Common myeloid progenitor, CD34-positive (primary cell): ENCODE data around the gene IGSF3.
"Not testable (repeated sequence)": the region's sequence is repeated elsewhere in the genome, so short reads cannot be mapped to it uniquely, and the experiment has no call there.

Source experiments
- CTCF ChIA-PET: fragments of 350-600 bp; sonication (Branson Sonifier 250); formaldehyde crosslinking; loops from one replicate; lab custom pipeline; 2021; ENCODE audit warnings: antibody characterized with exemption; lab: Charles Lee
- POLR2A ChIA-PET: fragments of 350-600 bp; sonication (Branson Sonifier 250); formaldehyde crosslinking; loops from one replicate; lab custom pipeline; 2021; ENCODE audit warnings: antibody characterized with exemption; lab: Charles Lee
- DNase-seq, 3 donors: peaks; one replicate each; pipeline versions ENCODE4 v3.0.0 to v3.0.0-alpha.2; 2013
- H3K27ac ChIP-seq, 2 experiments: 1 replicate in 1 of 2; 2 replicates in 1 of 2; pipeline ENCODE4 v1.7.0; 2013; ENCODE audit warnings: inconsistent platforms in 2 of 2, low read length in 2 of 2, mild to moderate bottlenecking in 2 of 2, low read depth in 1 of 2, moderate library complexity in 1 of 2; ENCODE audit not compliant: severe bottlenecking in 2 of 2, insufficient read depth in 1 of 2, poor library complexity in 1 of 2
- H3K27me3 ChIP-seq, 5 experiments: replicated peaks in 2 of 5; 1 replicate in 3 of 5; 2 replicates in 2 of 5; pipeline versions ENCODE4 v1.6.1 to v1.7.0; 2013; ENCODE audit warnings: low read length in 4 of 5, mild to moderate bottlenecking in 2 of 5, moderate library complexity in 2 of 5, inconsistent platforms in 1 of 5; ENCODE audit not compliant: insufficient read depth in 5 of 5, control insufficient read depth in 4 of 5
- H3K36me3 ChIP-seq, 4 experiments: 1 replicate in 2 of 4; 2 replicates in 2 of 4; pipeline versions ENCODE4 v1.6.1 to v1.7.0; 2013; ENCODE audit warnings: low read length in 3 of 4, control low read depth in 1 of 4, mild to moderate bottlenecking in 1 of 4; ENCODE audit not compliant: control insufficient read depth in 4 of 4, insufficient read depth in 4 of 4
- H3K4me1 ChIP-seq, 4 experiments: 1 replicate in 3 of 4; 2 replicates in 1 of 4; pipeline versions ENCODE4 v1.6.1 to v1.7.1; 2013; ENCODE audit warnings: low read length in 3 of 4, mild to moderate bottlenecking in 3 of 4, control low read depth in 1 of 4, inconsistent platforms in 1 of 4, moderate library complexity in 1 of 4; ENCODE audit not compliant: control insufficient read depth in 4 of 4, insufficient read depth in 4 of 4; ENCODE audit errors: control extremely low read depth in 1 of 4
- H3K4me3 ChIP-seq, 7 experiments: 1 replicate in 4 of 7; 2 replicates in 3 of 7; pipeline versions ENCODE4 v1.5.1 to v1.7.0; 2013; ENCODE audit warnings: mild to moderate bottlenecking in 7 of 7, low read length in 6 of 7, moderate library complexity in 6 of 7, inconsistent platforms in 2 of 7, low read depth in 2 of 7, control low read depth in 1 of 7; ENCODE audit not compliant: insufficient read depth in 4 of 7, control insufficient read depth in 1 of 7; ENCODE audit errors: extremely low read depth in 1 of 7
- H3K9me3 ChIP-seq, 5 experiments: 1 replicate in 4 of 5; 2 replicates in 1 of 5; pipeline versions ENCODE4 v1.6.1 to v1.7.1; 2013; ENCODE audit warnings: low read length in 4 of 5, mild to moderate bottlenecking in 2 of 5, inconsistent platforms in 1 of 5, low read depth in 1 of 5, moderate library complexity in 1 of 5; ENCODE audit not compliant: control insufficient read depth in 4 of 5, insufficient read depth in 2 of 5; ENCODE audit errors: control extremely low read depth in 1 of 5
- WGBS: methylation state at CpG from one replicate; pipeline ENCODE4 v1.1.5; 2013; ENCODE audit not compliant: insufficient coverage; 5-methylcytosine and 5-hydroxymethylcytosine counted together

IGSF3 gene

GRCh38 chr1:116664978-116665371 is 2.6 kb downstream of the IGSF3 start:
- WGBS, result 95% methylated on average over 4 of the region's 4 CpGs
- POLR2A ChIA-PET, result no interaction called here
- CTCF ChIA-PET, result interaction anchor here (0.8 kb wide), 1 partner anchor 196 kb away, joined by 3 read pairs; no protein-coding TSS in a partner anchor
- no peaks in the 10 kb centered on the region for H3K9me3 ChIP-seq
- no peaks in the 10 kb centered on the region for H3K36me3 ChIP-seq
- peaks cover 13 to 74% (median 37%) of the 10 kb centered on the region in 5 experiments for H3K27me3 ChIP-seq
- DNase-seq, result no peak
- no peak overlapping the region for H3K4me3 ChIP-seq
- H3K27ac ChIP-seq, result no peak overlapping the region
- H3K4me1 ChIP-seq, result peaks cover 5 to 23% (median 16%) of the 10 kb centered on the region in 4 experiments

GRCh38 chr1:116664366-116664977 is 3.1 kb downstream of the IGSF3 start:
- Histone ChIP-seq H3K27me3 (peaks cover 13 to 74% (median 36%) of the 10 kb centered on the region in 5 experiments), H3K9me3 (no peaks in the 10 kb centered on the region), H3K4me1 (peaks cover 5 to 23% (median 16%) of the 10 kb centered on the region in 4 experiments), H3K27ac (no peak overlapping the region), H3K36me3 (no peaks in the 10 kb centered on the region), H3K4me3 (no peak overlapping the region)
- WGBS, result 95% methylated on average over 5 of the region's 5 CpGs
- CTCF ChIA-PET, result interaction anchor here (0.5 to 0.8 kb wide), 2 partner anchors 195 to 197 kb away, joined by 3 read pairs; no protein-coding TSS in a partner anchor
- POLR2A ChIA-PET, result no interaction called here
- DNase-seq, result no peak

GRCh38 chr1:116663821-116664220 is 3.7 kb downstream of the IGSF3 start:
- Histone ChIP-seq H3K27ac (no peak overlapping the region), H3K4me1 (peaks cover 5 to 23% (median 16%) of the 10 kb centered on the region in 4 experiments), H3K36me3 (no peaks in the 10 kb centered on the region), H3K27me3 (peaks cover 13 to 69% (median 36%) of the 10 kb centered on the region in 5 experiments), H3K9me3 (no peaks in the 10 kb centered on the region), H3K4me3 (no peak overlapping the region)
- POLR2A ChIA-PET, result no interaction called here
- CTCF ChIA-PET, result no interaction called here
- WGBS, result 38% methylated on average over 2 of the region's 2 CpGs
- peak in 1 of 3 donors; percentile 23 for DNase-seq

- no peak for DNase-seq
- Histone ChIP-seq H3K27me3 (peaks cover 13 to 49% (median 31%) of the 10 kb centered on the region in 5 experiments), H3K4me1 (peaks cover 3 to 14% (median 7%) of the 10 kb centered on the region in 4 experiments), H3K9me3 (no peaks in the 10 kb centered on the region), H3K27ac (no peak overlapping the region), H3K36me3 (no peaks in the 10 kb centered on the region), H3K4me3 (no peak overlapping the region)
- POLR2A ChIA-PET, result no interaction called here
- CTCF ChIA-PET, result interaction anchor here (1.0 to 2.2 kb wide), 2 partner anchors 11 to 87 kb away, joined by 3 to 6 read pairs; no protein-coding TSS in a partner anchor
- WGBS, result no CpG with 5 or more reads among the region's 1 CpG
Measured at GRCh38 chr1:116661633-116662032, 5.9 kb downstream of the IGSF3 start.

GRCh38 chr1:116658645-116659044 is 8.9 kb downstream of the IGSF3 start:
- H3K27me3 ChIP-seq, result peaks cover 0 to 20% (median 2%) of the 10 kb centered on the region in 5 experiments
- H3K4me3 ChIP-seq, H3K27ac ChIP-seq, H3K36me3 ChIP-seq, POLR2A ChIA-PET, H3K4me1 ChIP-seq, DNase-seq, H3K9me3 ChIP-seq: not testable (repeated sequence)
- 100% methylated on average over 2 of the region's 5 CpGs for WGBS
- CTCF ChIA-PET, result interaction anchor here (1.4 kb wide), 1 partner anchor 13 kb away, joined by 3 read pairs; no protein-coding TSS in a partner anchor

GRCh38 chr1:116657836-116658235 is 9.7 kb downstream of the IGSF3 start:
- H3K27me3 ChIP-seq, result peaks cover 0 to 12% (median under 1%) of the 10 kb centered on the region in 5 experiments
- DNase-seq, H3K4me1 ChIP-seq, H3K4me3 ChIP-seq, CTCF ChIA-PET, H3K27ac ChIP-seq, H3K9me3 ChIP-seq, POLR2A ChIA-PET, H3K36me3 ChIP-seq: not testable (repeated sequence)
- 88% methylated on average over 5 of the region's 6 CpGs for WGBS

GRCh38 chr1:116654351-116654750 is 13.2 kb downstream of the IGSF3 start:
- ChIA-PET POLR2A (no interaction called here), CTCF (no interaction called here)
- Histone ChIP-seq H3K36me3 (no peaks in the 10 kb centered on the region), H3K27ac (no peak overlapping the region), H3K4me3 (no peak overlapping the region), H3K27me3 (peaks cover 0 to 3% (median 0%) of the 10 kb centered on the region in 5 experiments), H3K9me3 (no peaks in the 10 kb centered on the region), H3K4me1 (no peaks in the 10 kb centered on the region)
- DNase-seq, result no peak
- 100% methylated on average over 2 of the region's 4 CpGs for WGBS
